NK-92 (cell line): Measurements from ENCODE around the gene TMEM218.
"Not testable (repeated sequence)": the region's sequence is repeated elsewhere in the genome, so short reads cannot be mapped to it uniquely, and the experiment has no call there.

ENCODE experiments used
- DNase-seq: peaks from one replicate; lab custom pipeline; 2025; ENCODE audit not compliant: unreplicated experiment; lab: John Stamatoyannopoulos, UW

Gene TMEM218

GRCh38 chr11:125090816-125091215 lies 20.6 kb downstream of the TMEM218 start:
- no peak for DNase-seq

- not testable (repeated sequence) for DNase-seq
These were observed 21.3 kb downstream of the TMEM218 start for GRCh38 chr11:125090151-125090550.

- DNase-seq = not testable (repeated sequence)
These were observed 21.9 kb downstream of the TMEM218 start for GRCh38 chr11:125089481-125089880.

GRCh38 chr11:125088576-125089455 lies 22.6 kb downstream of the TMEM218 start:
- no peak for DNase-seq

GRCh38 chr11:125088123-125088522 lies 23.3 kb downstream of the TMEM218 start:
- no peak for DNase-seq

GRCh38 chr11:125086633-125087296 lies 24.7 kb downstream of the TMEM218 start:
- no peak for DNase-seq

- no peak for DNase-seq
These were observed 25.9 kb downstream of the TMEM218 start for GRCh38 chr11:125085301-125086081.

- no peak for DNase-seq
These were observed 26.6 kb downstream of the TMEM218 start for GRCh38 chr11:125084761-125085231.

- DNase-seq = no peak
These were observed 27.4 kb downstream of the TMEM218 start for GRCh38 chr11:125084057-125084416.

GRCh38 chr11:125083312-125084056 lies 27.9 kb downstream of the TMEM218 start:
- no peak for DNase-seq

- DNase-seq = no peak
These were observed 28.7 kb downstream of the TMEM218 start for GRCh38 chr11:125082611-125083311.

- no peak for DNase-seq
These were observed 29.4 kb downstream of the TMEM218 start for GRCh38 chr11:125082040-125082439.

- DNase-seq = no peak
These were observed 30.2 kb downstream of the TMEM218 start for GRCh38 chr11:125081098-125081798.

GRCh38 chr11:125080531-125080911 lies 30.9 kb downstream of the TMEM218 start:
- no peak for DNase-seq

GRCh38 chr11:125079878-125080530 lies 31.4 kb downstream of the TMEM218 start:
- DNase-seq = no peak

- no peak for DNase-seq
These were observed 32.1 kb downstream of the TMEM218 start for GRCh38 chr11:125079151-125079877.

- no peak for DNase-seq
These were observed 32.8 kb downstream of the TMEM218 start for GRCh38 chr11:125078516-125079140.

GRCh38 chr11:125078016-125078415 lies 33.4 kb downstream of the TMEM218 start:
- no peak for DNase-seq
